AG04450 (cell line): Measurements from ENCODE around the gene GRIN1. TPM values are rescaled to one million over a fixed set of nuclear protein-coding genes. Genes with fewer than 3 reads are reported as not detected.

ENCODE experiments used
- CTCF ChIA-PET: fragments of 300-600, 350-600 bp; formaldehyde crosslinking; extraction: SDS; loops from one replicate; lab custom pipeline; 2022; ENCODE audit warnings: antibody characterized with exemption, inconsistent platforms; lab: Charles Lee
- POLR2A ChIA-PET: fragments of 350-600 bp; formaldehyde crosslinking; extraction: SDS; loops from one replicate; lab custom pipeline; 2021; ENCODE audit warnings: antibody characterized with exemption, inconsistent platforms; lab: Yijun Ruan, JAX
- DNase-seq: peaks from one replicate; pipeline ENCODE4 v3.0.0-alpha.2; 2011; ENCODE audit warnings: low read depth, low spot score
- H3K27ac ChIP-seq: one replicate; pipeline ENCODE4 v1.5.1; 2012; ENCODE audit warnings: low read depth, low read length, control low read depth
- H3K27me3 ChIP-seq: one replicate; pipeline ENCODE4 v1.6.0; 2012; ENCODE audit warnings: low read length; ENCODE audit not compliant: control insufficient read depth, insufficient read depth
- H3K4me3 ChIP-seq: 2 replicates; pipeline ENCODE4 v1.5.1; 2011; ENCODE audit warnings: mild to moderate bottlenecking, low read depth, low read length, control low read depth
- H3K9me3 ChIP-seq: 2 replicates; pipeline ENCODE4 v1.5.1; 2012; ENCODE audit warnings: low read length; ENCODE audit not compliant: control insufficient read depth, insufficient read depth
- polyA plus RNA-seq: library from polyadenylated mRNA; depleted of rRNA; stranded (reverse); fragments of >200 nt; gene quantifications from 2 replicates; pipeline ENCODE4 v1.2.3, GENCODE V29; 2011
- TF ChIP-seq, protein P1 (sequence below): IDR thresholded peaks from 2 replicates; pipeline ENCODE4 v1.5.1; 2011; ENCODE audit warnings: low read depth, low read length, control low read depth, inconsistent platforms

The GRIN1 gene
- polyA plus RNA-seq, 1 experiment: not detected

DNA sequence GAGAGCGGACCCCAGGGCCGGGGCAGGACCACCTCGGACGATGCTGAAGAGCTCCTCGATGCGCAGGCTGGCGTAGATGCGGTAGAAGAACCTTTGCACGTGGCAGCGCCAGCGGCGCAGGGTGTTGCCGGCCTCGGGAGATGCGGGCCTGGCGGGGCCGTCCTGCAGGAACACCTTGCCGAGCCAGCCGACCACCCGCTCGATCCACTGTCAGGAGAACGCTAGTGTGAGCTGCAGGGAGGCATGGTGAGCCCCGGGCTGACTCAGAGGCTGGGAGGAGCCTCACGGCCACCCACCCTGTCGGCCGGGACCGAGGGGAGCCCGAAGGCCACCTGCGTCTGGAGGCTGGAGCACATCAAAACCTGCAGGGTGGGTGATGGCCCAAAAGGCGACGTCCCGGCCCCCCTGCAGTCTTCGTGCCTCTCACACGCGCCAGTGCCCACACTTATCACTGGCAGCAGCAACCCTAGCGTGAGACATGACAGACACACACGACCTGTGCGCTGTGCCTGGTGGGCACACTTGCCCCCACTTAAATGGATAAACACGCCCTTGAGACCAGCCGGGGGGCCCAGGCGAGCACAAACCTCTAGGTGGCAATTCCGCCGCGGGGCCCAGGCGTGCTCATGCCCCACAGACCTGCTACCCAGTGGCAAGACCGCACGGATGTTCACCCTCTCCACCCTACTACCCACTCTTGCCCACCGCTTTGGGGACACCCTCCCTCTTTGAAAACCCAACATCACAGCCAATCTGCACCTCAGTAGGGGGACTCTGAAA lies 46.1 kb downstream of the GRIN1 start:
- H3K27ac ChIP-seq: no peak overlapping the region
- no peak for DNase-seq
- no peaks in the 10 kb centered on the region; the same call in 1 of the 2 replicates for H3K9me3 ChIP-seq
- H3K4me3 ChIP-seq: no peak overlapping the region
- POLR2A ChIA-PET: no interaction called here
- CTCF ChIA-PET: no interaction called here
- TF ChIP-seq, protein P1, sequence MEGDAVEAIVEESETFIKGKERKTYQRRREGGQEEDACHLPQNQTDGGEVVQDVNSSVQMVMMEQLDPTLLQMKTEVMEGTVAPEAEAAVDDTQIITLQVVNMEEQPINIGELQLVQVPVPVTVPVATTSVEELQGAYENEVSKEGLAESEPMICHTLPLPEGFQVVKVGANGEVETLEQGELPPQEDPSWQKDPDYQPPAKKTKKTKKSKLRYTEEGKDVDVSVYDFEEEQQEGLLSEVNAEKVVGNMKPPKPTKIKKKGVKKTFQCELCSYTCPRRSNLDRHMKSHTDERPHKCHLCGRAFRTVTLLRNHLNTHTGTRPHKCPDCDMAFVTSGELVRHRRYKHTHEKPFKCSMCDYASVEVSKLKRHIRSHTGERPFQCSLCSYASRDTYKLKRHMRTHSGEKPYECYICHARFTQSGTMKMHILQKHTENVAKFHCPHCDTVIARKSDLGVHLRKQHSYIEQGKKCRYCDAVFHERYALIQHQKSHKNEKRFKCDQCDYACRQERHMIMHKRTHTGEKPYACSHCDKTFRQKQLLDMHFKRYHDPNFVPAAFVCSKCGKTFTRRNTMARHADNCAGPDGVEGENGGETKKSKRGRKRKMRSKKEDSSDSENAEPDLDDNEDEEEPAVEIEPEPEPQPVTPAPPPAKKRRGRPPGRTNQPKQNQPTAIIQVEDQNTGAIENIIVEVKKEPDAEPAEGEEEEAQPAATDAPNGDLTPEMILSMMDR: no peak
- no peaks in the 10 kb centered on the region for H3K27me3 ChIP-seq

DNA sequence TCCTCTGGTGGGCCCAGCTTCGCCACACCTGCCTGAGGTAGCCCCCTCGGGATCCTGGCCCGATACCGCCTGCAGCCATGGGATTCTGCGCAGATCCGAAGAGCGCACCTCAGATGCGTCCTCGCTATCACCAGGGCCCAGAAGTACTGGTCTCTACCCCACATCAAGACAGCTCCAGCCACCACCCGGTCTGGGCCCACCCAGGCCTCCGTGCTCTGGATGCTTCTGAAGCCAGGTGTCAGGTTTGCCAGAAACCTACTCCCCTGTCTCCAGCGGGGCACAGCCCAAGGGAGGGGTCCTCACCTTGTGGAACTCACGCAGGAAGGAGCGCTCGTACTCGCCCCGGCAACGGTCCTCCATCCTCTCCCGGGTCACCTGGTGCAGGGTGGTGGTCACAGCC lies 47.0 kb downstream of the GRIN1 start:
- Histone ChIP-seq H3K27me3 (no peaks in the 10 kb centered on the region), H3K27ac (no peak overlapping the region), H3K9me3 (no peaks in the 10 kb centered on the region; the same call in 1 of the 2 replicates), H3K4me3 (no peak overlapping the region)
- no peak for DNase-seq
- POLR2A ChIA-PET: no interaction called here
- CTCF ChIA-PET: no interaction called here
- TF ChIP-seq, protein P1: no peak

DNA sequence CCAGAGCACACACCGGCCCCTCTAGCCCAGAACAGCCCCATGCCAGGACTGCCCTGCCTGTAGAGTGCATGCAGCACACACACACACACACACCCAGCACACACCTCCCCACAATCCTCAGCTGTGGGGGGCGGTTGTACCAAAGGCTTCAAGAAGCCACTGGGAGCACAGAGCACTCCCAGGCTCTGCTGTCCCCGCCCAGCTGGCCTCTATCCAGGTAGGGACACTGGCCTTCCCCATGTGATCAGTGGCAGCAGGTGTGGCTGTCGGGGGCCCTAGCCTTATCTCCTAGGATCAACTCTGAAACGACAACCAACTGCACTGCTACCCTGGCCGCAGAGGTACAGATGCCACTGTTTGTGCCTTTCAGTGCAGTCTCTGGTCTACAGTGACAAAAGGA lies 47.4 kb downstream of the GRIN1 start:
- no peak overlapping the region for H3K4me3 ChIP-seq
- TF ChIP-seq, protein P1: no peak
- CTCF ChIA-PET: interaction anchor here (3.7 kb wide), 1 partner anchor 50 kb away, joined by 17 read pairs; no protein-coding TSS in a partner anchor
- H3K9me3 ChIP-seq: no peaks in the 10 kb centered on the region; the same call in 1 of the 2 replicates
- no peaks in the 10 kb centered on the region for H3K27me3 ChIP-seq
- no peak overlapping the region for H3K27ac ChIP-seq
- POLR2A ChIA-PET: no interaction called here
- no peak for DNase-seq

DNA sequence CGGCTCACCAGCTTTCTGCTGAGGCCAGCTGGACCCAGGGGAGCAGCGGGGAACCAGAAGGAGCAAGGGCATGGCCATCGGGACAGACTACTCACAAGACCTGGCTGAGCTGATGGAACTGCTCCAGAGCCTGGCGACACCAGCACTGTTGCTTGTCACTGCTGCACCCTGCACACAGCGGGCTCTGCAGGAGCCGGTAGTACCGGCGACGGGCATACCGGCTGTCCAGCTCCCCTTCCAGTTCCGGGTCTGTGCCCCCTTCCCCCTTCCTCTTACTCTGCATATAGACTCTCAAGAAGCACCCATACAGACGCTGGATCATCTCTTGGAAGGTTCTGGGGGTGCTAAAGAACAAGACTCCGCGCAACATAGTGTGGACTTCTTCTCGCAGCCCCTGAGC lies 48.4 kb downstream of the GRIN1 start:
- POLR2A ChIA-PET: interaction anchor here (3.2 kb wide), 1 partner anchor 13 kb away, joined by 38 read pairs; the partner anchor contains the start of gene TPRN
- no peak for DNase-seq
- TF ChIP-seq, protein P1: no peak
- Histone ChIP-seq H3K9me3 (no peaks in the 10 kb centered on the region; the same call in 1 of the 2 replicates), H3K27me3 (no peaks in the 10 kb centered on the region), H3K4me3 (peak overlapping the region; percentile 94), H3K27ac (no peak overlapping the region)
- CTCF ChIA-PET: interaction anchor here (3.7 kb wide), 1 partner anchor 49 kb away, joined by 17 read pairs; no protein-coding TSS in a partner anchor

DNA sequence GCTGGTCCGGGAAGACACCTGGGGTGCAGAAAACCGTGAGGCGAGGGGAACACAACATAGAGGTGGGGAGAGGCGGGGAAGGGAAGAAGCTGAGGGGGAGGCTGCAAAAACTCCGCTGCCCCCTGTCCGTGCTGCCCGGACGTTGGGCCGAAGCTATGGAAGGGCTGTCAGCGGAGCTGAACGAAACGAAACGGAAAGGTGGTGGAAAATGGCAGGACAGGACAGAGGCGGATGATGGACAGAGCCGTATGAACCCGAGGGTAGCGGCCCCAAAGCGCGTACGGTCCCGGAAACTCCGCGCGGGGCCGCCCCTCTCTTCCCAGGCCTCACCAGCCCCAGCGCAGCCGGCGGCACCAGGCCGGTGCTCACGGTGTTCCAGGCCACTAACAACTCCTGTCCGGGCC lies 49.1 kb downstream of the GRIN1 start:
- no peak for DNase-seq
- peak overlapping the region; percentile 52 for H3K27ac ChIP-seq
- ChIA-PET CTCF (interaction anchor here (2.0 to 3.7 kb wide), 2 partner anchors 13 to 49 kb away, joined by 6 to 17 read pairs; partner anchors contain the start of gene TPRN), POLR2A (interaction anchor here (1.2 to 3.2 kb wide), 8 partner anchors 13 to 124 kb away, joined by 3 to 38 read pairs (median 12); partner anchors contain the start of genes MAN1B1, NDOR1, RNF208 and TMEM203)
- H3K4me3 ChIP-seq: peak overlapping the region; percentile 94
- no peaks in the 10 kb centered on the region; the same call in 1 of the 2 replicates for H3K9me3 ChIP-seq
- TF ChIP-seq, protein P1: no peak
- H3K27me3 ChIP-seq: no peaks in the 10 kb centered on the region
